Panc1 (cell line): ENCODE data around the gene MXRA5. TPM values are rescaled to one million over a fixed set of nuclear protein-coding genes. Genes with fewer than 3 reads are reported as not detected.

Experiments
- ATAC-seq: fragments of 200-7000 bp; cut with Tn5 transposase; 2 replicates; pipeline ENCODE4 v1.9.1; 2020; ENCODE audit warnings: mild to moderate bottlenecking, moderate library complexity
- Bru-seq: library from RNA; stranded (reverse); fragments of 400-500 nt; gene quantifications from one replicate; lab custom pipeline; 2021; lab: Mats Ljungman, UMichigan
- BruChase-seq, 2 experiments: library from RNA; stranded (reverse); fragments of 400-500 nt; gene quantifications; one replicate each; lab custom pipeline; 2021; lab: Mats Ljungman, UMichigan
- BruUV-seq: library from RNA; stranded (reverse); fragments of 400-500 nt; replicated peaks from 2 replicates; lab custom pipeline; 2021; lab: Mats Ljungman, UMichigan
- CTCF ChIA-PET: fragments of 300-600 bp; sonication (Branson Sonifier 250); formaldehyde crosslinking; loops from one replicate; lab custom pipeline; 2022; ENCODE audit warnings: antibody characterized with exemption; lab: Charles Lee
- POLR2A ChIA-PET: fragments of 300-600 bp; sonication (Branson Sonifier 250); formaldehyde crosslinking; loops from one replicate; lab custom pipeline; 2022; ENCODE audit warnings: antibody characterized with exemption; lab: Charles Lee
- DNase-seq: peaks from one replicate; pipeline ENCODE4 v3.0.0-alpha.2; 2010; ENCODE audit warnings: low read depth, low spot score
- H3K27ac ChIP-seq: 2 replicates; pipeline ENCODE4 v1.5.1; 2011; ENCODE audit warnings: mild to moderate bottlenecking, low read length, inconsistent platforms
- H3K27me3 ChIP-seq: fragments of 200-500 bp; sonication (Bioruptor generic); 2 replicates; pipeline ENCODE4 v1.6.0; 2014; ENCODE audit warnings: low read length, inconsistent platforms; ENCODE audit not compliant: control insufficient read depth, insufficient read depth
- H3K36me3 ChIP-seq: fragments of 200-500 bp; sonication (Bioruptor generic); 2 replicates; pipeline ENCODE4 v1.5.1; 2014; ENCODE audit warnings: inconsistent platforms, mild to moderate bottlenecking, low read length, moderate library complexity; ENCODE audit not compliant: control insufficient read depth, insufficient read depth
- H3K4me1 ChIP-seq: 2 replicates; pipeline ENCODE4 v1.5.1; 2011; ENCODE audit warnings: inconsistent platforms, mild to moderate bottlenecking, low read length, moderate library complexity; ENCODE audit not compliant: control insufficient read depth, insufficient read depth
- H3K4me3 ChIP-seq, 2 experiments: 2 replicates each; pipeline ENCODE4 v1.5.1; 2011 to 2012; ENCODE audit warnings: low read depth in 2 of 2, low read length in 2 of 2, mild to moderate bottlenecking in 2 of 2, inconsistent platforms in 1 of 2, moderate library complexity in 1 of 2
- H3K9me3 ChIP-seq: fragments of 200-500 bp; sonication (Bioruptor generic); 2 replicates; pipeline ENCODE4 v1.5.1; 2014; ENCODE audit warnings: low read depth, mild to moderate bottlenecking, inconsistent platforms, low read length, moderate library complexity; ENCODE audit not compliant: control insufficient read depth, insufficient read depth
- POLR2AphosphoS5 ChIP-seq: IDR thresholded peaks from 2 replicates; pipeline ENCODE4 v1.6.1; 2012; ENCODE audit warnings: mild to moderate bottlenecking, low read depth, low read length, moderate library complexity
- SIN3A ChIP-seq: IDR thresholded peaks from 2 replicates; pipeline ENCODE4 v1.6.1; 2012; ENCODE audit warnings: low read depth, mild to moderate bottlenecking, low read length, moderate library complexity, borderline replicate concordance; ENCODE audit not compliant: insufficient read depth
- TCF7L2 ChIP-seq: IDR thresholded peaks from 2 replicates; pipeline ENCODE4 v1.6.1; 2011; ENCODE audit warnings: mild to moderate bottlenecking, low read depth, low read length, inconsistent platforms
- in situ Hi-C: cut with HindIII; loops from 2 replicates; pipeline ENCODE4 v1.10.0; 2016; ENCODE audit warnings: low sequenced_read_pairs, low pct_unique_long_range_greater_than_20kb
- intact Hi-C: fragments of 100-400 bp; cut with micrococcal nuclease; formaldehyde crosslinking; loops from one replicate; pipeline ENCODE4 v1.10.0; 2022; ENCODE audit not compliant: unreplicated experiment
- long read RNA-seq: library from polyadenylated mRNA; unstranded; transcript quantifications from one replicate; pipeline ENCODE4 v2.0.0, GENCODE V29; 2021; ENCODE audit not compliant: unreplicated experiment
- polyA plus RNA-seq: library from polyadenylated mRNA; unstranded; fragments of >200 nt; gene quantifications from one replicate; pipeline ENCODE4 v1.2.1, GENCODE V29; 2012; ENCODE audit warnings: missing spikeins; ENCODE audit not compliant: insufficient read length
- total RNA-seq: library from RNA; stranded (reverse); gene quantifications from one replicate; pipeline ENCODE4 v1.2.1, GENCODE V29; 2021; ENCODE audit not compliant: unreplicated experiment
- TF ChIP-seq, protein P1 (sequence below), 2 experiments: IDR thresholded peaks; 2 replicates each; pipeline ENCODE4 v1.6.1; 2011 to 2012; ENCODE audit warnings: low read depth in 2 of 2, control low read depth in 1 of 2, low read length in 1 of 2, mild to moderate bottlenecking in 1 of 2, moderate library complexity in 1 of 2; ENCODE audit not compliant: insufficient read depth in 1 of 2
- TF ChIP-seq, protein P2 (sequence below): fragments of 450-650 bp; IDR thresholded peaks from 2 replicates; pipeline ENCODE4 v1.5.1; 2017; ENCODE audit warnings: mild to moderate bottlenecking

Gene MXRA5, protein sequence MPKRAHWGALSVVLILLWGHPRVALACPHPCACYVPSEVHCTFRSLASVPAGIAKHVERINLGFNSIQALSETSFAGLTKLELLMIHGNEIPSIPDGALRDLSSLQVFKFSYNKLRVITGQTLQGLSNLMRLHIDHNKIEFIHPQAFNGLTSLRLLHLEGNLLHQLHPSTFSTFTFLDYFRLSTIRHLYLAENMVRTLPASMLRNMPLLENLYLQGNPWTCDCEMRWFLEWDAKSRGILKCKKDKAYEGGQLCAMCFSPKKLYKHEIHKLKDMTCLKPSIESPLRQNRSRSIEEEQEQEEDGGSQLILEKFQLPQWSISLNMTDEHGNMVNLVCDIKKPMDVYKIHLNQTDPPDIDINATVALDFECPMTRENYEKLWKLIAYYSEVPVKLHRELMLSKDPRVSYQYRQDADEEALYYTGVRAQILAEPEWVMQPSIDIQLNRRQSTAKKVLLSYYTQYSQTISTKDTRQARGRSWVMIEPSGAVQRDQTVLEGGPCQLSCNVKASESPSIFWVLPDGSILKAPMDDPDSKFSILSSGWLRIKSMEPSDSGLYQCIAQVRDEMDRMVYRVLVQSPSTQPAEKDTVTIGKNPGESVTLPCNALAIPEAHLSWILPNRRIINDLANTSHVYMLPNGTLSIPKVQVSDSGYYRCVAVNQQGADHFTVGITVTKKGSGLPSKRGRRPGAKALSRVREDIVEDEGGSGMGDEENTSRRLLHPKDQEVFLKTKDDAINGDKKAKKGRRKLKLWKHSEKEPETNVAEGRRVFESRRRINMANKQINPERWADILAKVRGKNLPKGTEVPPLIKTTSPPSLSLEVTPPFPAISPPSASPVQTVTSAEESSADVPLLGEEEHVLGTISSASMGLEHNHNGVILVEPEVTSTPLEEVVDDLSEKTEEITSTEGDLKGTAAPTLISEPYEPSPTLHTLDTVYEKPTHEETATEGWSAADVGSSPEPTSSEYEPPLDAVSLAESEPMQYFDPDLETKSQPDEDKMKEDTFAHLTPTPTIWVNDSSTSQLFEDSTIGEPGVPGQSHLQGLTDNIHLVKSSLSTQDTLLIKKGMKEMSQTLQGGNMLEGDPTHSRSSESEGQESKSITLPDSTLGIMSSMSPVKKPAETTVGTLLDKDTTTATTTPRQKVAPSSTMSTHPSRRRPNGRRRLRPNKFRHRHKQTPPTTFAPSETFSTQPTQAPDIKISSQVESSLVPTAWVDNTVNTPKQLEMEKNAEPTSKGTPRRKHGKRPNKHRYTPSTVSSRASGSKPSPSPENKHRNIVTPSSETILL (N-terminal part only)
- total RNA-seq, result 14.2 TPM
- 20.5 TPM for polyA plus RNA-seq
- Bru-seq, nascent RNA, result percentile 47 among the genes with signal in this experiment
- BruChase-seq, experiment 1, labeled RNA remaining after a 2-hour chase, result percentile 52 among the genes with signal in this experiment
- BruChase-seq, experiment 2, labeled RNA remaining after a 6-hour chase, result percentile 72 among the genes with signal in this experiment
- long read RNA-seq, partial matches to known transcripts, result 6 of 26 reads
- long read RNA-seq, other reads (novel, unspliced or antisense), result 20 of 26 reads

DNA sequence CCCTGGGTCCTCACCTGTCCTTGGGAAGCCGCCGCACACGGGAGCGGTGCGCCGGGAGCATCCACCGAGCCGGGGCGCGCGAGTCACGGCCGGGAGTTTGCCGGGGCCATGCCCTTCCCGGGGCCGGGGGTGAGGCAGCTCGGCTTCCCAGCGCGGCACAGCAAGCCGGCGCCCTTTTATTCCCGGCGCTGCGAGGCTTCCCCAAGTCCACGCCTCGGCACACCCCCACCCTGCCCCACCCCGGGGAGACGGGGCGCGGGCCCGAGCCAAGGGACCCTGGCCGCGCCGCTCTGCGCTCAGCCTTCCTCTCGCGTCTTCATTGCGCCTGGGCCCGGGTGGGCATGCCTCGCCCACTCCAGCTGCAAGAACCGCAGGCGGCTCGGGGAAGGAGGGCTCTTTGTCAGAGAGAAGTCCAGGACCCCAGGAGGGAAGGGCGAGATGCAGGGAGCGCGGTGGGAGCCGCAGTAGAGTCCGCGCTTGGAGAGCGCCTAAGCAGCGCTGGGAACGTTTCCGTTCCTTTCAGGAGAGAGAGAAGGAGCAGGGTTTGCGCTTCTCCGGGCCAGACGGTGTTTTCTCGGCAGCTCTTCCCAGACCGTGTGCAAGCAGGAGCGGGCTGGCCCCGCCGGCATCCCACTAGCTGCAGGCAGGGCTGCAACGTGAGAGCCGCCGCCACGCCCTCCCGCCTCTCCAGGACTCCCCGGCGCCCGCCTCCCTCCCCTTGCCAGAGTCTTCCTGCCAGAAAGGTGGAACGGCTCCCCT is at the start of gene MXRA5:
Gene MXRA5 (minus strand): TSS at position 152 of the 759 bp plus-strand sequence. CDS start 2,819 bp downstream, outside the sequence.
- in situ Hi-C loops, result no loop called here
- BruUV-seq, result no TSS peak
- ATAC-seq, result peak; percentile 71

More for the DNA sequence above, at the start of gene MXRA5:
- no peak for TF ChIP-seq SIN3A
- TF ChIP-seq, protein P1, sequence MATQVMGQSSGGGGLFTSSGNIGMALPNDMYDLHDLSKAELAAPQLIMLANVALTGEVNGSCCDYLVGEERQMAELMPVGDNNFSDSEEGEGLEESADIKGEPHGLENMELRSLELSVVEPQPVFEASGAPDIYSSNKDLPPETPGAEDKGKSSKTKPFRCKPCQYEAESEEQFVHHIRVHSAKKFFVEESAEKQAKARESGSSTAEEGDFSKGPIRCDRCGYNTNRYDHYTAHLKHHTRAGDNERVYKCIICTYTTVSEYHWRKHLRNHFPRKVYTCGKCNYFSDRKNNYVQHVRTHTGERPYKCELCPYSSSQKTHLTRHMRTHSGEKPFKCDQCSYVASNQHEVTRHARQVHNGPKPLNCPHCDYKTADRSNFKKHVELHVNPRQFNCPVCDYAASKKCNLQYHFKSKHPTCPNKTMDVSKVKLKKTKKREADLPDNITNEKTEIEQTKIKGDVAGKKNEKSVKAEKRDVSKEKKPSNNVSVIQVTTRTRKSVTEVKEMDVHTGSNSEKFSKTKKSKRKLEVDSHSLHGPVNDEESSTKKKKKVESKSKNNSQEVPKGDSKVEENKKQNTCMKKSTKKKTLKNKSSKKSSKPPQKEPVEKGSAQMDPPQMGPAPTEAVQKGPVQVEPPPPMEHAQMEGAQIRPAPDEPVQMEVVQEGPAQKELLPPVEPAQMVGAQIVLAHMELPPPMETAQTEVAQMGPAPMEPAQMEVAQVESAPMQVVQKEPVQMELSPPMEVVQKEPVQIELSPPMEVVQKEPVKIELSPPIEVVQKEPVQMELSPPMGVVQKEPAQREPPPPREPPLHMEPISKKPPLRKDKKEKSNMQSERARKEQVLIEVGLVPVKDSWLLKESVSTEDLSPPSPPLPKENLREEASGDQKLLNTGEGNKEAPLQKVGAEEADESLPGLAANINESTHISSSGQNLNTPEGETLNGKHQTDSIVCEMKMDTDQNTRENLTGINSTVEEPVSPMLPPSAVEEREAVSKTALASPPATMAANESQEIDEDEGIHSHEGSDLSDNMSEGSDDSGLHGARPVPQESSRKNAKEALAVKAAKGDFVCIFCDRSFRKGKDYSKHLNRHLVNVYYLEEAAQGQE (IDR thresholded peaks at IDR 0.05; ENCODE audit: insufficient read depth in 1 of 2, low read depth in 2 of 2, low read length in 1 of 2), result no peak
- no peak for TF ChIP-seq POLR2AphosphoS5
- TF ChIP-seq, protein P2, sequence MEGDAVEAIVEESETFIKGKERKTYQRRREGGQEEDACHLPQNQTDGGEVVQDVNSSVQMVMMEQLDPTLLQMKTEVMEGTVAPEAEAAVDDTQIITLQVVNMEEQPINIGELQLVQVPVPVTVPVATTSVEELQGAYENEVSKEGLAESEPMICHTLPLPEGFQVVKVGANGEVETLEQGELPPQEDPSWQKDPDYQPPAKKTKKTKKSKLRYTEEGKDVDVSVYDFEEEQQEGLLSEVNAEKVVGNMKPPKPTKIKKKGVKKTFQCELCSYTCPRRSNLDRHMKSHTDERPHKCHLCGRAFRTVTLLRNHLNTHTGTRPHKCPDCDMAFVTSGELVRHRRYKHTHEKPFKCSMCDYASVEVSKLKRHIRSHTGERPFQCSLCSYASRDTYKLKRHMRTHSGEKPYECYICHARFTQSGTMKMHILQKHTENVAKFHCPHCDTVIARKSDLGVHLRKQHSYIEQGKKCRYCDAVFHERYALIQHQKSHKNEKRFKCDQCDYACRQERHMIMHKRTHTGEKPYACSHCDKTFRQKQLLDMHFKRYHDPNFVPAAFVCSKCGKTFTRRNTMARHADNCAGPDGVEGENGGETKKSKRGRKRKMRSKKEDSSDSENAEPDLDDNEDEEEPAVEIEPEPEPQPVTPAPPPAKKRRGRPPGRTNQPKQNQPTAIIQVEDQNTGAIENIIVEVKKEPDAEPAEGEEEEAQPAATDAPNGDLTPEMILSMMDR, result no peak
- no peak for TF ChIP-seq TCF7L2
- no peak for DNase-seq
- ChIA-PET POLR2A (no interaction called here), CTCF (no interaction called here)
- Histone ChIP-seq H3K27me3 (no peaks in the 10 kb centered on the region), H3K9me3 (no peaks in the 10 kb centered on the region), H3K36me3 (no peaks in the 10 kb centered on the region), H3K4me3 (peak within 1 kb of the TSS; percentile 42 to 55), H3K27ac (no peak within 1 kb of the TSS; the same call in 1 of the 2 replicates), H3K4me1 (no peaks in the 10 kb centered on the region)
- intact Hi-C loops, result no loop called here
